D721Med (cell line): ENCODE data around the gene NRSN2.

Source experiments
- DNase-seq: peaks from one replicate; pipeline ENCODE4 v3.0.0; 2011; ENCODE audit warnings: low spot score; ENCODE audit not compliant: insufficient read length
- FAIRE-seq: peaks from 2 replicates; lab custom pipeline; 2011; peaks lifted over from hg19 to GRCh38; lab: Jason Lieb, UNC
- CTCF ChIP-seq: IDR thresholded peaks from 2 replicates; pipeline ENCODE4 v1.5.1; 2012; ENCODE audit warnings: mild to moderate bottlenecking, control low read depth; ENCODE audit not compliant: insufficient read depth; ENCODE audit errors: missing control alignments

NRSN2 gene

GRCh38 chr20:361561-361960, 14.7 kb downstream of the NRSN2 start:
- no peak for TF ChIP-seq CTCF
- DNase-seq (no peak), FAIRE-seq (no peak)

GRCh38 chr20:362271-363254, 15.7 kb downstream of the NRSN2 start:
- DNase-seq (no peak), FAIRE-seq (no peak)
- peak; percentile 33 for TF ChIP-seq CTCF

GRCh38 chr20:363319-364078, 16.6 kb downstream of the NRSN2 start:
- no peak for FAIRE-seq
- no peak for TF ChIP-seq CTCF
- DNase-seq = no peak

GRCh38 chr20:364905-365794, 18.2 kb downstream of the NRSN2 start:
- no peak for DNase-seq
- FAIRE-seq = no peak

DNA sequence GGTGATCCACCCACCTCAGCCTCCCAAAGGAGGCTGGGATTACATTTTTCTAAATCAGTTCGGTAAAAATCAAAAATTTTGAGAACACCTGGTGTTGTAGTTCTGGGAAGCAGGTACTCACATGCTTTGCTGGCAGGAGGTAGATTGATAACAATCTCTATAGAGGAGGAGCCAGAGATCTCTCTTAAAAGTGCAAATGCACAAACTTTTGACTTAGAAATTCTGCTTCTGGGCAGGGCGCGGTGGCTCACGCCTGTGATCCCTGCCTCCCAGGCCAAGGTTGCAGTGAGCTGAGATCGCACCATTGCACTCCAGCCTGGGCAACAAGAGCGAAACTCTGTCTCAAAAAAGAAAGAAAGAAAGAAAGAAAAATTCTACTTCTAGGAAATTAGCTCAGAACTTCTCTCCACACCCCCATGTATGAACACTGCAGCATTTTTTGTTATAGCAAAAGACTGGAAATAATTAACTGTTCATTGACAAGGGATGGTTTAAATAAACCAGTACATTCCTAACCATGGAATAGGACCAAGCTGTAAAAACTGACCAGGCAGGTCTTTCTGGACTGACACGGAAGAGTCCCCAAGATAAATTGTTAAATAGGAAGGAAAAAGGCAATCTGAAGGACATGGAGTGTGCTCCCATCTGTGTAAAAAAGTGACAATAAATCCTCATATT, 19.3 kb downstream of the NRSN2 start:
- no peak for DNase-seq
- FAIRE-seq = no peak
- TF ChIP-seq CTCF = no peak

More at GRCh38 chr20:364905-365794, 18.2 kb downstream of the NRSN2 start:
- TF ChIP-seq CTCF = no peak
